NB4 (cell line): ENCODE results near the gene RIPOR1.

Experiments used
- DNase-seq: peaks from one replicate; pipeline ENCODE4 v3.0.0; 2010; ENCODE audit warnings: low read depth
- H3K4me3 ChIP-seq: one replicate; pipeline ENCODE4 v1.5.1; 2011; ENCODE audit warnings: mild to moderate bottlenecking, low read depth, low read length, moderate library complexity
- MYC ChIP-seq: IDR thresholded peaks from 2 replicates; pipeline ENCODE4 v1.6.1; 2011; ENCODE audit warnings: low read depth, low read length
- POLR2A ChIP-seq: IDR thresholded peaks from 2 replicates; pipeline ENCODE4 v1.6.1; 2011; ENCODE audit warnings: mild to moderate bottlenecking; ENCODE audit not compliant: insufficient read length; ENCODE audit errors: extremely low read depth
- TF ChIP-seq, protein P1 (sequence below): IDR thresholded peaks from 2 replicates; pipeline ENCODE4 v1.6.1; 2011; ENCODE audit warnings: low read depth, low read length
- TF ChIP-seq, protein P2 (sequence below): IDR thresholded peaks from one replicate; pipeline ENCODE4 v1.5.1; 2012; ENCODE audit warnings: low read depth, low read length

RIPOR1 gene

DNA sequence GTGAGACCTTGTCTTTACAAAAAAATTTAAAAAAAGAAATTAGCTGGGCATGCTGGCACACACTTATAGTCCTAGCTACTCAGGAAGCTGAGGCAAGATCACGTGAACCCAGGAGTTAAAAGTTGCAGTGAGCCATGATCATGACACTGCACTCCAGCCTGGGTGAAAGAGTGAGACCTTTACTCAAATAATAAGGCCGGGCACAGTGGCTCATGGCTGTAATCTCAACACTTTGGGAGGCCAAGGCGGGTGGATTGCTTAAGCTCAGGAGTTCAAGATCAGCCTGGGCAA is 11.5 kb upstream of the RIPOR1 start:
- TF ChIP-seq, protein P1, sequence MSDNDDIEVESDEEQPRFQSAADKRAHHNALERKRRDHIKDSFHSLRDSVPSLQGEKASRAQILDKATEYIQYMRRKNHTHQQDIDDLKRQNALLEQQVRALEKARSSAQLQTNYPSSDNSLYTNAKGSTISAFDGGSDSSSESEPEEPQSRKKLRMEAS: no peak
- TF ChIP-seq MYC (no peak), POLR2A (no peak)
- TF ChIP-seq, protein P2, sequence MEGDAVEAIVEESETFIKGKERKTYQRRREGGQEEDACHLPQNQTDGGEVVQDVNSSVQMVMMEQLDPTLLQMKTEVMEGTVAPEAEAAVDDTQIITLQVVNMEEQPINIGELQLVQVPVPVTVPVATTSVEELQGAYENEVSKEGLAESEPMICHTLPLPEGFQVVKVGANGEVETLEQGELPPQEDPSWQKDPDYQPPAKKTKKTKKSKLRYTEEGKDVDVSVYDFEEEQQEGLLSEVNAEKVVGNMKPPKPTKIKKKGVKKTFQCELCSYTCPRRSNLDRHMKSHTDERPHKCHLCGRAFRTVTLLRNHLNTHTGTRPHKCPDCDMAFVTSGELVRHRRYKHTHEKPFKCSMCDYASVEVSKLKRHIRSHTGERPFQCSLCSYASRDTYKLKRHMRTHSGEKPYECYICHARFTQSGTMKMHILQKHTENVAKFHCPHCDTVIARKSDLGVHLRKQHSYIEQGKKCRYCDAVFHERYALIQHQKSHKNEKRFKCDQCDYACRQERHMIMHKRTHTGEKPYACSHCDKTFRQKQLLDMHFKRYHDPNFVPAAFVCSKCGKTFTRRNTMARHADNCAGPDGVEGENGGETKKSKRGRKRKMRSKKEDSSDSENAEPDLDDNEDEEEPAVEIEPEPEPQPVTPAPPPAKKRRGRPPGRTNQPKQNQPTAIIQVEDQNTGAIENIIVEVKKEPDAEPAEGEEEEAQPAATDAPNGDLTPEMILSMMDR: no peak
- DNase-seq: no peak
- H3K4me3 ChIP-seq: no peak overlapping the region

DNA sequence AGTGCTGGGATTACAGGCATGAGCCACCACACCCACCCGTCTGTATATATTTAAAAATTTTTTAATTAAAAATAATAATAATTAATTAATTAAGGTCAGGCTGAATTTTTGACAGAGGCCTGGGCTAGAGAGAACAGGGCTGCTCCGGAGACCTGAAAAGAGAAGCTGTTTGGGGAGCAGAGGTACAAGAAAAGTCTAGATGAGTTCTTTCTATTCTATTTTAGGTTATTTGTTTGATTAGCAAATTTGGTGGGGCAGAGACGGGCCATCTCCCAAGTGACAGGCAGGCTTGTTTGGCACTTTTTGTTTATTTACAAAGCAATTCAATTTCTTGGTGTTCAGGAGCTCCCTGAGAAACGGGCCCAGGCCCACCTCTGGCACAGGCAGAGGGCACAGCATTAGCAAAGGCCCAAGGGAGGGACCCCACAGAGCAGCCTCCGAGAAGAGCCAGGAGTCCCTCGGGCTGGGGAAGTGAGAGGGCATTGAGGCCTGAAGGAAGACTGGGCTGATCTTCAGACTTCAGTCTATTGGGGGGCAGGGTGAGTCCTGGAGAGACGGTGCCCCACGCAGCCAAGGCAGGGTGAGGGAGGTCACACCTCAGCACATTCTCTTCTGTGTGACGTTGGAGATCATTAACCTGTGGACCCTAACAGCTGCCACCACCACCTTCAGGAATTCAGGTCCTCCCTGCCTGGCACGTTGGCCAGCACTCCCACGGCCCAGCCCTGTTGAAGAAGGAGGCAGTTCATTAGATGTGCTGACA is 10.8 kb upstream of the RIPOR1 start:
- DNase-seq: no peak
- TF ChIP-seq, protein P2: no peak
- no peak for TF ChIP-seq POLR2A
- no peak for TF ChIP-seq MYC
- TF ChIP-seq, protein P1: no peak
- H3K4me3 ChIP-seq: no peak overlapping the region

DNA sequence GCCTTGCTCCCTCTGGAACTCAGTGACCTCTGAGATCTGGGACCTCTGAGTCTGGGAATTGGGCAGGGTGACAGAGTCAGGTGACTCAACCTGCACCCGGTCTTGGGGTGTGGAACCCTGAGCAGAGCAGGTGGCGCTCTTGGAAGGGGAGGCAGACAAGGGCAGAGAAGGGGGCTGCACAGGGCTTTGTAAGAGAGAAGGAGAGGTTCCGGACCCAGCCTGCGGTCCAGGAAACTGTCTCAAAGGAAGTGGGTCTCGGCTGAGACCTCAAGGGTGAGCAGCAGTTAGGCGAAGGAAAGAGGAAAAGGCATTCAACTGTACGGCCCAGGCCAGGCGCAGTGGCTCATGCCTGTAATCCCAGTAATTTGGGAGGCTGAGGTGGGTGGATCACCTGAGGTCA is 10.0 kb upstream of the RIPOR1 start:
- TF ChIP-seq, protein P1: no peak
- TF ChIP-seq, protein P2: no peak
- TF ChIP-seq POLR2A: no peak
- TF ChIP-seq MYC: no peak
- no peak for DNase-seq
- no peak overlapping the region for H3K4me3 ChIP-seq

DNA sequence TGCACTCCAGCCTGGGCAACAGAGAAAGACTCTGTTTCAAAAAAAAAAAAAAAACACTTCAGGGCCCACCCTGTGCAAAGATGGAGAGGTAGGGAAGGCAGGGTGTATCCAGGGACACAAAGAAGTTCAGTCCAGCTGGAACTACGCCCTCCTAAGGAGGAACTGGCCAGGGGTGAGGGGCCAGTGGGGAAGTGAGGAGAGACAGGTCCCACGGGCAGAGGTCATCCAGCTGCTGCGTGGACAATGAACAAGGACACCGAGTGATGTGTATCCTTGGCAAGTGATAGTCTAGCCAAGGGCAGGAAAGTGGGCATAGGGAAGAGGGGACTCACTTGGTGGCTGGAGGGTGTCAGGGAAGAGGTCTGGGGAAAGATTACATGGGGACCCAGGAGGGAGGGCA is 9.4 kb upstream of the RIPOR1 start:
- TF ChIP-seq MYC: no peak
- TF ChIP-seq, protein P1: no peak
- TF ChIP-seq, protein P2: no peak
- no peak for TF ChIP-seq POLR2A
- H3K4me3 ChIP-seq: no peak overlapping the region
- no peak for DNase-seq

- TF ChIP-seq, protein P2: peak; percentile 99
- TF ChIP-seq, protein P1: peak; percentile 41; the same call in 1 of the 2 replicates
- no peak for TF ChIP-seq POLR2A
- TF ChIP-seq MYC: peak; percentile 47
- peak; percentile 97 for DNase-seq
- peak overlapping the region; percentile 64 for H3K4me3 ChIP-seq
Observed at GRCh38 chr16:67521095-67521804, 7.4 kb upstream of the RIPOR1 start.
